Pancreas (tissue), 10 donors: Measurements from ENCODE around the gene RTN3. TPM values are rescaled to one million over a fixed set of nuclear protein-coding genes. Genes with fewer than 3 reads are reported as not detected.
A peak's percentile ranks its signal among the peaks of the same experiment; 100 is the strongest.
"Not testable (repeated sequence)": the region's sequence is repeated elsewhere in the genome, so short reads cannot be mapped to it uniquely, and the experiment has no call there.

Source experiments
- ATAC-seq, 4 donors: fragments of 200-7000 bp; cut with Tn5 transposase; one replicate each; pipeline versions ENCODE4 v1.8.0 to v1.9.1; 2020; ENCODE audit warnings: mild to moderate bottlenecking in 4 of 4, moderate library complexity in 4 of 4
- DNase-seq, 6 donors: peaks; one replicate each; pipeline ENCODE4 v3.0.0-alpha.2; 2020
- FAIRE-seq: peaks from 2 replicates; lab custom pipeline; 2012; peaks lifted over from hg19 to GRCh38; lab: Jason Lieb, UNC
- H3K27ac ChIP-seq, 4 donors: fragments of 200-600 bp; sonication (generic); 1 replicate in 3 of 4; 2 replicates in 1 of 4; pipeline versions ENCODE4 v1.5.0 to v1.8.0; 2020
- H3K27me3 ChIP-seq, 4 donors: fragments of 200-600 bp; one replicate each; pipeline ENCODE4 v1.8.0; 2021
- H3K36me3 ChIP-seq, 3 donors: fragments of 200-600 bp; sonication (generic) in 1 of 3; one replicate each; pipeline versions ENCODE4 v1.5.0 to v1.8.0; 2020 to 2021
- H3K4me1 ChIP-seq, 3 donors: fragments of 200-600 bp; one replicate each; pipeline ENCODE4 v1.8.0; 2021
- H3K4me3 ChIP-seq, 4 donors: fragments of 200-600 bp; sonication (generic) in 2 of 4; one replicate each; pipeline versions ENCODE4 v1.5.0 to v1.8.0; 2020 to 2021
- H3K9me3 ChIP-seq, 4 donors: fragments of 200-600 bp; one replicate each; pipeline ENCODE4 v1.8.0; 2021
- WGBS, 2 donors: extraction: QIAGEN DNeasy Blood & Tissue Kit; methylation state at CpG; one replicate each; pipeline ENCODE4 v1.1.7; 2013; 5-methylcytosine and 5-hydroxymethylcytosine counted together
- intact Hi-C, 3 donors: fragments of 100-400 bp; cut with DNase I; formaldehyde crosslinking; loops; one replicate each; pipeline versions ENCODE4 v1.11.1 to v1.14.2; 2022
- polyA plus RNA-seq, 2 donors: library from polyadenylated mRNA; stranded (reverse); fragments of 200-250 nt; gene quantifications; one replicate each; pipeline ENCODE4 v1.2.3, GENCODE V29; 2013
- total RNA-seq, 6 donors: library from RNA; stranded (reverse); fragmentation: NEBNext Ultra II Directional in 4 of 6; extraction: Animal tissue kit (Norgen Biotek cat#: 25700) in 4 of 6; gene quantifications; one replicate each; pipeline versions ENCODE4 v1.2.1 to v1.2.4, GENCODE V29; 2021 to 2023
- TF ChIP-seq, protein P1 (sequence below), 4 donors: fragments of 200-600 bp; sonication (generic) in 3 of 4; IDR thresholded peaks; one replicate each; pipeline versions ENCODE4 v1.5.0 to v1.8.0; 2021; ENCODE audit warnings: antibody characterized with exemption in 4 of 4
- donor health status: healthy with polysubstance abuse.
- donor health status: DM: no; HTN: no; CAD: no; lungs with moderate emphysema.
- donor health status: DM: no; HTN: no; CAD: no.
- donor health status: control.
- donor health status: control.
- donor health status: Bipolar disorder and iron deficiency.
- donor health status: DM: yes; HTN: yes; CAD: no.
- donor health status: DM: no; HTN: no; CAD: no.
- donor health status: DM: no; HTN: no; CAD: no.
- donor health status: DM: yes; HTN: yes; CAD: no.

Gene RTN3, protein sequence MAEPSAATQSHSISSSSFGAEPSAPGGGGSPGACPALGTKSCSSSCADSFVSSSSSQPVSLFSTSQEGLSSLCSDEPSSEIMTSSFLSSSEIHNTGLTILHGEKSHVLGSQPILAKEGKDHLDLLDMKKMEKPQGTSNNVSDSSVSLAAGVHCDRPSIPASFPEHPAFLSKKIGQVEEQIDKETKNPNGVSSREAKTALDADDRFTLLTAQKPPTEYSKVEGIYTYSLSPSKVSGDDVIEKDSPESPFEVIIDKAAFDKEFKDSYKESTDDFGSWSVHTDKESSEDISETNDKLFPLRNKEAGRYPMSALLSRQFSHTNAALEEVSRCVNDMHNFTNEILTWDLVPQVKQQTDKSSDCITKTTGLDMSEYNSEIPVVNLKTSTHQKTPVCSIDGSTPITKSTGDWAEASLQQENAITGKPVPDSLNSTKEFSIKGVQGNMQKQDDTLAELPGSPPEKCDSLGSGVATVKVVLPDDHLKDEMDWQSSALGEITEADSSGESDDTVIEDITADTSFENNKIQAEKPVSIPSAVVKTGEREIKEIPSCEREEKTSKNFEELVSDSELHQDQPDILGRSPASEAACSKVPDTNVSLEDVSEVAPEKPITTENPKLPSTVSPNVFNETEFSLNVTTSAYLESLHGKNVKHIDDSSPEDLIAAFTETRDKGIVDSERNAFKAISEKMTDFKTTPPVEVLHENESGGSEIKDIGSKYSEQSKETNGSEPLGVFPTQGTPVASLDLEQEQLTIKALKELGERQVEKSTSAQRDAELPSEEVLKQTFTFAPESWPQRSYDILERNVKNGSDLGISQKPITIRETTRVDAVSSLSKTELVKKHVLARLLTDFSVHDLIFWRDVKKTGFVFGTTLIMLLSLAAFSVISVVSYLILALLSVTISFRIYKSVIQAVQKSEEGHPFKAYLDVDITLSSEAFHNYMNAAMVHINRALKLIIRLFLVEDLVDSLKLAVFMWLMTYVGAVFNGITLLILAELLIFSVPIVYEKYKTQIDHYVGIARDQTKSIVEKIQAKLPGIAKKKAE
- total RNA-seq (10 to 100 TPM; 51.2 to 74.9 (median 63.9) TPM), polyA plus RNA-seq (10 to 100 TPM; 40.2 to 79.6 TPM)

DNA sequence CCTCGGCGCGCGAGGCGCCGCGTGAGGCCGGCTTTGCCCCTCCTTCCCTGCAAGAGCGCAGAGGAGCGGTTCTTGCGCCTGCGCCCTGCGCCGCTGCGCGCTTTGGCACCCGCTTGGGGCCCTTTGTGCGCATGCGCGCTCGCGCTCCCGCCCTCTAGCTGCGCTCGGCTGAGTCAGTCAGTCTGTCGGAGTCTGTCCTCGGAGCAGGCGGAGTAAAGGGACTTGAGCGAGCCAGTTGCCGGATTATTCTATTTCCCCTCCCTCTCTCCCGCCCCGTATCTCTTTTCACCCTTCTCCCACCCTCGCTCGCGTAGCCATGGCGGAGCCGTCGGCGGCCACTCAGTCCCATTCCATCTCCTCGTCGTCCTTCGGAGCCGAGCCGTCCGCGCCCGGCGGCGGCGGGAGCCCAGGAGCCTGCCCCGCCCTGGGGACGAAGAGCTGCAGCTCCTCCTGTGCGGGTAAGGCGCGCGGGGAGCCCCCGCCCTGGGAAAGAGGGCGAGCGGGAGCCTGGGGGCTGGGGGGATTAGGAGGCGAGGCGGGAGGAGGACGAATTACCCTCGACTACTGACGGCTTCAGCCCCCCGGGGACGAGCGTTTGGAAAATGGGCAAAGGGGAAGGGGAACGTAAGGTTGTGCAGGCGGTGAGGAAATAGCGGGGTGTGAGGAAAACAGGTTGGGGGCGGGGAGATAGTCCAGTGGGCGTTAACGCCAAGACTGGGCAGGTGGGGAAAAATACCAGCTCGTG is at the start of gene RTN3:
Gene RTN3, plus strand, starts transcription at position 180 of the 745 bp plus-strand sequence. Its CDS starts 137 bp downstream, at position 317.
- TF ChIP-seq, protein P1, sequence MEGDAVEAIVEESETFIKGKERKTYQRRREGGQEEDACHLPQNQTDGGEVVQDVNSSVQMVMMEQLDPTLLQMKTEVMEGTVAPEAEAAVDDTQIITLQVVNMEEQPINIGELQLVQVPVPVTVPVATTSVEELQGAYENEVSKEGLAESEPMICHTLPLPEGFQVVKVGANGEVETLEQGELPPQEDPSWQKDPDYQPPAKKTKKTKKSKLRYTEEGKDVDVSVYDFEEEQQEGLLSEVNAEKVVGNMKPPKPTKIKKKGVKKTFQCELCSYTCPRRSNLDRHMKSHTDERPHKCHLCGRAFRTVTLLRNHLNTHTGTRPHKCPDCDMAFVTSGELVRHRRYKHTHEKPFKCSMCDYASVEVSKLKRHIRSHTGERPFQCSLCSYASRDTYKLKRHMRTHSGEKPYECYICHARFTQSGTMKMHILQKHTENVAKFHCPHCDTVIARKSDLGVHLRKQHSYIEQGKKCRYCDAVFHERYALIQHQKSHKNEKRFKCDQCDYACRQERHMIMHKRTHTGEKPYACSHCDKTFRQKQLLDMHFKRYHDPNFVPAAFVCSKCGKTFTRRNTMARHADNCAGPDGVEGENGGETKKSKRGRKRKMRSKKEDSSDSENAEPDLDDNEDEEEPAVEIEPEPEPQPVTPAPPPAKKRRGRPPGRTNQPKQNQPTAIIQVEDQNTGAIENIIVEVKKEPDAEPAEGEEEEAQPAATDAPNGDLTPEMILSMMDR (IDR thresholded peaks at IDR 0.05): no peak
- no peak for FAIRE-seq
- Histone ChIP-seq H3K27ac (peak within 1 kb of the TSS; percentile 86 to 96 (median 92)), H3K27me3 (no peaks in the 10 kb centered on the region), H3K4me3 (peak within 1 kb of the TSS; percentile 42 to 86 (median 68)), H3K36me3 (no peaks in the 10 kb centered on the region), H3K4me1 (peaks cover 8 to 12% (median 12%) of the 10 kb centered on the region in 3 donors), H3K9me3 (no peaks in the 10 kb centered on the region)
- DNase-seq: peak; percentile 94 to 100 (median 98)
- ATAC-seq: peak; percentile 88 to 98 (median 95)
- intact Hi-C loops: no loop called here
- 0% methylated on average over 73 to 74 of the region's 74 CpGs for WGBS, 2 donors

DNA sequence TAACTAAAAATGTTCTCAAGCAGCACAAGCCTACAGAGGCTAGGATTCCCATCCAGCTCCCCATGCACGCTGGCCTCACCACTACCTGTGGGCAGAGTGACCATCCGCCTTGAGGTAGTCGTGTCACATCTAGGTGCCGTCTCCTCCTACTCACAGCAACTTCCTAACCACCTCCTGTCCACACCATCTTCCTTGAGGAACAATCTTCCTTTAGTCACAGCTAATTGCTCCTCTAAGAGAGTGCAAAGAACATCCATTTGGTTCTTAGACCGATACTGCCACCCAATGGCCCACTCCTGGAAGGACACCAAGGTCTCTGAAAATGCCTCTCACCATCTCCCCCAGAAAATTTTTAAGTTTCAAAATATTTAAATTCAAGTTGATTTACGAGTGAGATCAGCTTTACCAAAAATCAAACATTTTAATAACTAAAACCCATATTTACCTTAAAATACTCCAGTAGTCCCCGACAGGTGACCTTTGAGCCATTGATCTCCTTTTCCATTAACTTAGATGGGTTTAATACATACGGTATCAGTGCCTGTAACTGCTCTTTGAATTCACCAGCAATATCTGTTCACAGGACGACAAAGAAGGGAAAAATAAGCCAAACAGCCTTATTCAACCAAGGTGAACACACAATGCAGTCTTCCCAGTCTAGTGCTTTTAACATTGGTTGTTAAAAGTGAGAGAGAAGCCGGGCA is 45.4 kb upstream of the RTN3 start:
- ATAC-seq: peak; percentile 73 to 90 (median 86)
- FAIRE-seq: no peak
- no peak overlapping the region for H3K27ac ChIP-seq
- H3K4me3 ChIP-seq: no peak overlapping the region
- H3K36me3 ChIP-seq: peaks cover 0 to 23% (median 1%) of the 10 kb centered on the region in 3 donors
- intact Hi-C loops: loop anchor here in 1 of 3 donors (5.0 kb wide), 1 partner anchor 159 kb away; no protein-coding TSS in a partner anchor
- peak in 4 of 6 donors; percentile 35 to 64 (median 51) for DNase-seq
- peaks cover 0 to 9% (median 5%) of the 10 kb centered on the region in 3 donors for H3K4me1 ChIP-seq
- no peaks in the 10 kb centered on the region for H3K27me3 ChIP-seq
- TF ChIP-seq, protein P1 (IDR thresholded peaks at IDR 0.05): peak; percentile 34 to 68 (median 58)
- no peaks in the 10 kb centered on the region for H3K9me3 ChIP-seq
- WGBS, 2 donors: 58 to 62% methylated on average over 10 of the region's 10 CpGs

DNA sequence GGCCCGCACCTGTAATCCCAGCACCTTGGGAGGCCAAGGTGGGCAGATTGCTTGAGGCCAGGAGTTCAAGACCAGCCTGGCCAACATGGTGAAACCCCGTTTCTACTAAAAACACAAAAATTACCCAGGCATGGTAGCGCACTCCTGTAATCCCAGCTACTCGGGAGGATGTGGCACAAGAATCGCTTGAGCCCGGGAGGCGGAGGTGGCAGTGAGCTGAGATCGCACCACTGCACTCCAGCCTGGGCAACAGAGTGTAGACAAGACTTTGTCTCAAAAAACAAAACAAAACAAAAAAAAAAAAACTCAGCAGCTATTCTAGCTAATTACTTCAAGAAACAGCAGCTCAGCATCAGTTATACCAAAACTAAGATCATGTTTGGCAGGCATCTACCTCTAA is 42.9 kb upstream of the RTN3 start:
- not testable (repeated sequence) for FAIRE-seq, H3K9me3 ChIP-seq, H3K27me3 ChIP-seq, ATAC-seq, DNase-seq, H3K4me3 ChIP-seq, H3K27ac ChIP-seq
- Histone ChIP-seq H3K36me3 (peaks cover 0 to 21% (median 0%) of the 10 kb centered on the region in 3 donors), H3K4me1 (peaks cover 0 to 11% (median 7%) of the 10 kb centered on the region in 3 donors)
- intact Hi-C loops: loop anchor here in 1 of 3 donors (5.0 kb wide), 1 partner anchor 161 kb away; no protein-coding TSS in a partner anchor
- WGBS, 2 donors: 90 to 93% methylated on average over 8 of the region's 8 CpGs

DNA sequence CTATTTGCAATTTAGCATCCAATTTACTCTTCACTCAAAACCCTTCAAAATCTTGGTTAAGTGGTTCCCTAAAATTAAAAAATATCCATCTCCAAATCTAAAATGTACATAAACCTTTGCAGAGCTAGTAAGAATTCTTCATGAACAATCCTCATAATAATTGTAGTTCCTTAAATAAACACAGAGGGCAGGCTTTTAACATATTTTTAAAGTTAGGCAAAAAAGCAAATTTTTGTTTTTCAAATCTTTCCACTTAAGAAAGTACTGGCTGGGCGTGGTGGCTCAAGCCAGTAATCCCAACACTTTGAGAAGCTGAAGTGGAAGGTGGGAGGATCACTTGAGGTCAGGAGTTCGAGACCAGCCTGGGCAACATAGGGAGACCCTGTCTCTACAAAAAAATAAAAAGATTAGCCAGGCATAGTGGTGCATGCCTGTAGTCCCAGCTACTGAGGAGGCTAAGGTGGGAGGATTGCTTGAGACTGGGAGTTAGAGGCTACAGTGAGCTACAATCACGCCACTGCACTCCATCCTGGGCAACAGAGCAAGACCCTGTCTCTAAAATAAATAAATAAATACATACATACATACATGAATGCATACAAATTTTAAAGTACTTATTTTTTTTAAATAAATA is 42.0 kb upstream of the RTN3 start:
- no peak for FAIRE-seq

More for the DNA sequence above, 42.0 kb upstream of the RTN3 start:
- H3K9me3 ChIP-seq: no peaks in the 10 kb centered on the region
- no peak overlapping the region for H3K27ac ChIP-seq
- DNase-seq (no peak), ATAC-seq (no peak)
- WGBS, 2 donors: 81 to 84% methylated on average over 3 of the region's 3 CpGs
- TF ChIP-seq, protein P1 (IDR thresholded peaks at IDR 0.05): peak in 2 of 4 donors; percentile 15 to 23
- H3K4me1 ChIP-seq: peaks cover 0 to 14% (median 7%) of the 10 kb centered on the region in 3 donors
- intact Hi-C loops: loop anchor here in 1 of 3 donors (5.0 kb wide), 1 partner anchor 162 kb away; no protein-coding TSS in a partner anchor
- no peaks in the 10 kb centered on the region for H3K27me3 ChIP-seq
- peaks cover 0 to 22% (median 0%) of the 10 kb centered on the region in 3 donors for H3K36me3 ChIP-seq
- H3K4me3 ChIP-seq: no peak overlapping the region
